K562 (cell line): ENCODE measurements around the gene RUSC1. TPM values are rescaled to one million over a fixed set of nuclear protein-coding genes. Genes with fewer than 3 reads are reported as not detected.

Experiments
- BRD4 ChIP-seq: fragments of 200-600 bp; sonication (generic); IDR thresholded peaks from 2 replicates; pipeline ENCODE4 v1.6.1; 2017; ENCODE audit warnings: inconsistent platforms
- CHD4 ChIP-seq: fragments of 200-600 bp; sonication (generic); IDR thresholded peaks from 3 replicates; pipeline ENCODE4 v1.6.1; 2012; ENCODE audit warnings: low read depth, mild to moderate bottlenecking, mixed read lengths, low read length, inconsistent platforms; ENCODE audit not compliant: insufficient read depth, insufficient replicate concordance, poor library complexity, severe bottlenecking
- ELF2 ChIP-seq: fragments of 250-450 bp; sonication (Bioruptor Pico); IDR thresholded peaks from 2 replicates; pipeline ENCODE4 v1.5.0; 2021; ENCODE audit warnings: mild to moderate bottlenecking
- FOXM1 ChIP-seq, 2 experiments: fragments of 450-650 bp in 1 of 2; sonication (generic) in 1 of 2; formaldehyde crosslinking in 1 of 2; IDR thresholded peaks; 2 replicates each; pipeline versions ENCODE4 v1.6.1 to v1.9.0; 2017 to 2022; ENCODE audit warnings: low read depth in 2 of 2, mild to moderate bottlenecking in 2 of 2, missing genetic modification reagents in 1 of 2, moderate library complexity in 1 of 2
- JUND ChIP-seq, 2 experiments: IDR thresholded peaks; 2 replicates in 1 of 2; 3 replicates in 1 of 2; pipeline ENCODE4 v1.6.1; 2011; ENCODE audit warnings: borderline replicate concordance in 2 of 2, low read depth in 2 of 2, low read length in 2 of 2, improper control_type of control experiment in 1 of 2, missing biosample characterization in 1 of 2, missing genetic modification characterization in 1 of 2, missing genetic modification reagents in 1 of 2
- KLF6 ChIP-seq: fragments of 250-450 bp; sonication (Bioruptor Pico); IDR thresholded peaks from 2 replicates; pipeline ENCODE4 v1.4.0; 2020; ENCODE audit warnings: mild to moderate bottlenecking, moderate library complexity, borderline replicate concordance
- MIER1 ChIP-seq: fragments of 450-650 bp; IDR thresholded peaks from 2 replicates; pipeline ENCODE4 v1.6.1; 2016; ENCODE audit warnings: antibody characterized with exemption, mild to moderate bottlenecking, low read depth
- MLLT1 ChIP-seq, 2 experiments: fragments of 450-650 bp; IDR thresholded peaks; 2 replicates each; pipeline ENCODE4 v1.6.1; 2016
- MNT ChIP-seq, 2 experiments: fragments of 450-650 bp; conservative IDR thresholded peaks; 2 replicates each; pipeline ENCODE4 v1.6.1; 2017; ENCODE audit warnings: mild to moderate bottlenecking in 2 of 2, moderate library complexity in 2 of 2
- MYBL2 ChIP-seq, 2 experiments: fragments of 450-650 bp in 1 of 2; sonication (generic) in 1 of 2; formaldehyde crosslinking in 1 of 2; IDR thresholded peaks; 2 replicates each; pipeline versions ENCODE4 v1.6.1 to v1.8.1; 2017 to 2022; ENCODE audit warnings: borderline replicate concordance in 1 of 2, inconsistent platforms in 1 of 2, low read depth in 1 of 2, mild to moderate bottlenecking in 1 of 2, missing genetic modification reagents in 1 of 2, moderate library complexity in 1 of 2
- NFE2 ChIP-seq: IDR thresholded peaks from 2 replicates; pipeline ENCODE4 v1.6.1; 2014; ENCODE audit warnings: antibody characterized with exemption, low read depth
- NFIX ChIP-seq: fragments of 250-450 bp; sonication (Bioruptor Pico); IDR thresholded peaks from 2 replicates; pipeline ENCODE4 v1.4.0; 2020; ENCODE audit warnings: low read depth, mild to moderate bottlenecking, moderate library complexity
- POLR2H ChIP-seq: IDR thresholded peaks from 2 replicates; pipeline ENCODE4 v1.6.1; 2016; ENCODE audit warnings: missing genetic modification characterization, low read depth, mild to moderate bottlenecking, control low read depth, missing compliant biosample characterization, moderate library complexity
- PRMT5 ChIP-seq: sonication (generic); formaldehyde crosslinking; IDR thresholded peaks from 2 replicates; pipeline ENCODE4 v1.5.0; 2020; ENCODE audit warnings: missing genetic modification reagents
- RFX5 ChIP-seq: IDR thresholded peaks from 2 replicates; pipeline ENCODE4 v1.6.1; 2011; ENCODE audit warnings: low read depth, mild to moderate bottlenecking, improper control_type of control experiment, low read length
- SIN3A ChIP-seq, 2 experiments: fragments of 150-350 bp in 1 of 2; IDR thresholded peaks; 2 replicates each; pipeline ENCODE4 v1.6.1; 2011 to 2016; ENCODE audit warnings: borderline replicate concordance in 2 of 2, low read depth in 2 of 2, low read length in 2 of 2, mild to moderate bottlenecking in 2 of 2, moderate library complexity in 2 of 2; ENCODE audit not compliant: control insufficient read depth in 1 of 2
- SP1 ChIP-seq: sonication (generic); formaldehyde crosslinking; IDR thresholded peaks from 2 replicates; pipeline ENCODE4 v1.8.1; 2022; ENCODE audit warnings: mild to moderate bottlenecking, missing genetic modification reagents
- TEAD1 ChIP-seq, 2 experiments: fragments of 450-650 bp in 1 of 2; sonication (generic) in 1 of 2; formaldehyde crosslinking; IDR thresholded peaks; 2 replicates each; pipeline versions ENCODE4 v1.4.0 to v1.8.0; 2020 to 2022; ENCODE audit warnings: mild to moderate bottlenecking in 2 of 2, missing genetic modification reagents in 1 of 2
- XRCC4 ChIP-seq: IDR thresholded peaks from one replicate; pipeline ENCODE4 v1.6.1; 2011; ENCODE audit not compliant: insufficient read depth, insufficient read length; ENCODE audit errors: extremely low read depth
- ZBTB17 ChIP-seq: fragments of 450-650 bp; formaldehyde crosslinking; IDR thresholded peaks from 2 replicates; pipeline ENCODE4 v1.4.0; 2020; ENCODE audit warnings: mild to moderate bottlenecking
- ZC3H4 ChIP-seq: sonication (generic); formaldehyde crosslinking; IDR thresholded peaks from 2 replicates; pipeline ENCODE4 v1.9.0; 2021; ENCODE audit warnings: missing genetic modification reagents, borderline replicate concordance
- ZNF408 ChIP-seq: fragments of 250-450 bp; sonication (Bioruptor Pico); IDR thresholded peaks from 2 replicates; pipeline ENCODE4 v1.4.0; 2020; ENCODE audit warnings: low read depth, mild to moderate bottlenecking, moderate library complexity
- ZNF785 ChIP-seq: fragments of 250-450 bp; sonication (Bioruptor Pico); IDR thresholded peaks from 2 replicates; pipeline ENCODE4 v1.4.0; 2020; ENCODE audit warnings: mild to moderate bottlenecking
- polyA plus RNA-seq, 8 experiments: library from polyadenylated mRNA; depleted of rRNA in 4 of 8; stranded (reverse) in 5 of 8; unstranded in 3 of 8; fragments of >200 nt; fragmentation: Nextera tagmentation in 2 of 8; fragmentation: Illumina TruSeq in 1 of 8; extraction: Ambion mirVana in 2 of 8; extraction: Trizol in 1 of 8; gene quantifications; 2 replicates each; pipeline versions ENCODE4 v1.2.1 to v1.2.3, GENCODE V29; 2011 to 2014; ENCODE audit warnings: inconsistent platforms in 1 of 8, missing spikeins in 1 of 8
- total RNA-seq, 7 experiments: library from RNA; depleted of rRNA in 6 of 7; stranded (reverse); fragments of >200 nt in 6 of 7; fragmentation: Illumina TruSeq in 2 of 7; extraction: Trizol in 2 of 7; gene quantifications; 2 replicates each; pipeline versions ENCODE4 v1.2.1 to v1.2.3, GENCODE V29; 2011 to 2021; ENCODE audit warnings: low replicate concordance in 1 of 7

The RUSC1 gene
- total and polyA plus RNA-seq, 9 of the 15 experiments (the other 6 are each of a cell fraction or from before 2014, with no cell fraction given) = 5.7 to 68.3 (median 33.6) TPM

- TF ChIP-seq ZC3H4 (CRISPR knock-in tag) (no peak), ZNF785 (CRISPR knock-in tag) (no peak), TEAD1 (CRISPR knock-in tag; IDR thresholded peaks at IDR 0.05) (no peak), MIER1 (no peak), ZNF408 (CRISPR knock-in tag) (no peak), ELF2 (peak; percentile 62), NFIX (no peak), CHD4 (no peak), MYBL2 (IDR thresholded peaks at IDR 0.05; ENCODE audit: low read depth) (no peak), MYBL2 (CRISPR knock-in tag; IDR thresholded peaks at IDR 0.05; ENCODE audit: borderline replicate concordance) (no peak), RFX5 (0 out of 2 replicates have a peak, but pooled peaks have one; percentile 10), MLLT1 (IDR thresholded peaks at IDR 0.05) (peak in 1 of 2 experiments; percentile 40; a peak in 1 of 4 replicates), SIN3A (IDR thresholded peaks at IDR 0.05; ENCODE audit: borderline replicate concordance in 2 of 2, control insufficient read depth in 1 of 2, low read depth in 2 of 2, low read length in 2 of 2) (peak; percentile 27 to 52; a peak in 2 of 4 replicates), SP1 (peak; percentile 74; the same call in 1 of the 2 replicates), PRMT5 (CRISPR knock-in tag) (no peak), XRCC4 (no peak), FOXM1 (IDR thresholded peaks at IDR 0.05; ENCODE audit: low read depth) (0 out of 2 replicates have a peak, but pooled peaks have one; percentile 30), FOXM1 (CRISPR knock-in tag; IDR thresholded peaks at IDR 0.05; ENCODE audit: low read depth) (no peak), ZBTB17 (CRISPR knock-in tag) (peak; percentile 78), POLR2H (tag) (peak; percentile 94), KLF6 (CRISPR knock-in tag) (no peak), NFE2 (no peak), BRD4 (0 out of 2 replicates have a peak, but pooled peaks have one; percentile 29), MNT (conservative IDR thresholded peaks at IDR 0.05) (peak; percentile 74 to 89), JUND (IDR thresholded peaks at IDR 0.05; ENCODE audit: borderline replicate concordance, low read depth, low read length) (peak; percentile 27; the same call in 1 of the 2 replicates), JUND (tag; IDR thresholded peaks at IDR 0.05; ENCODE audit: borderline replicate concordance, low read depth, low read length) (peak; percentile 61; the same call in 1 of the 3 replicates)
Observed at GRCh38 chr1:155308493-155309422, 11.9 kb upstream of the RUSC1 start, which contains the start of gene FDPS (continued).
